Pancreas (tissue), 10 donors: ENCODE measurements around the gene SLC41A3. TPM values are rescaled to one million over a fixed set of nuclear protein-coding genes. Genes with fewer than 3 reads are reported as not detected.
A peak's percentile ranks its signal among the peaks of the same experiment; 100 is the strongest.

ENCODE experiments used
- ATAC-seq, 4 donors: fragments of 200-7000 bp; cut with Tn5 transposase; one replicate each; pipeline versions ENCODE4 v1.8.0 to v1.9.1; 2020; ENCODE audit warnings: mild to moderate bottlenecking in 4 of 4, moderate library complexity in 4 of 4
- DNase-seq, 6 donors: peaks; one replicate each; pipeline ENCODE4 v3.0.0-alpha.2; 2020
- FAIRE-seq: peaks from 2 replicates; lab custom pipeline; 2012; peaks lifted over from hg19 to GRCh38; lab: Jason Lieb, UNC
- H3K27ac ChIP-seq, 4 donors: fragments of 200-600 bp; sonication (generic); 1 replicate in 3 of 4; 2 replicates in 1 of 4; pipeline versions ENCODE4 v1.5.0 to v1.8.0; 2020
- H3K27me3 ChIP-seq, 4 donors: fragments of 200-600 bp; one replicate each; pipeline ENCODE4 v1.8.0; 2021
- H3K36me3 ChIP-seq, 3 donors: fragments of 200-600 bp; sonication (generic) in 1 of 3; one replicate each; pipeline versions ENCODE4 v1.5.0 to v1.8.0; 2020 to 2021
- H3K4me1 ChIP-seq, 3 donors: fragments of 200-600 bp; one replicate each; pipeline ENCODE4 v1.8.0; 2021
- H3K4me3 ChIP-seq, 4 donors: fragments of 200-600 bp; sonication (generic) in 2 of 4; one replicate each; pipeline versions ENCODE4 v1.5.0 to v1.8.0; 2020 to 2021
- H3K9me3 ChIP-seq, 4 donors: fragments of 200-600 bp; one replicate each; pipeline ENCODE4 v1.8.0; 2021
- WGBS, 2 donors: extraction: QIAGEN DNeasy Blood & Tissue Kit; methylation state at CpG; one replicate each; pipeline ENCODE4 v1.1.7; 2013; 5-methylcytosine and 5-hydroxymethylcytosine counted together
- intact Hi-C, 3 donors: fragments of 100-400 bp; cut with DNase I; formaldehyde crosslinking; loops; one replicate each; pipeline versions ENCODE4 v1.11.1 to v1.14.2; 2022
- polyA plus RNA-seq, 2 donors: library from polyadenylated mRNA; stranded (reverse); fragments of 200-250 nt; gene quantifications; one replicate each; pipeline ENCODE4 v1.2.3, GENCODE V29; 2013
- total RNA-seq, 6 donors: library from RNA; stranded (reverse); fragmentation: NEBNext Ultra II Directional in 4 of 6; extraction: Animal tissue kit (Norgen Biotek cat#: 25700) in 4 of 6; gene quantifications; one replicate each; pipeline versions ENCODE4 v1.2.1 to v1.2.4, GENCODE V29; 2021 to 2023
- TF ChIP-seq, protein P1 (sequence below), 4 donors: fragments of 200-600 bp; sonication (generic) in 3 of 4; IDR thresholded peaks; one replicate each; pipeline versions ENCODE4 v1.5.0 to v1.8.0; 2021; ENCODE audit warnings: antibody characterized with exemption in 4 of 4
- donor health status: healthy with polysubstance abuse.
- donor health status: DM: no; HTN: no; CAD: no; lungs with moderate emphysema.
- donor health status: DM: no; HTN: no; CAD: no.
- donor health status: control.
- donor health status: control.
- donor health status: Bipolar disorder and iron deficiency.
- donor health status: DM: yes; HTN: yes; CAD: no.
- donor health status: DM: no; HTN: no; CAD: no.
- donor health status: DM: no; HTN: no; CAD: no.
- donor health status: DM: yes; HTN: yes; CAD: no.

SLC41A3 gene
- total and polyA plus RNA-seq, 8 donors = 19.4 to 38.1 (median 31.1) TPM

GRCh38 chr3:126119976-126120375, 36.1 kb upstream of the SLC41A3 start:
- Histone ChIP-seq H3K9me3 (no peaks in the 10 kb centered on the region), H3K36me3 (no peaks in the 10 kb centered on the region), H3K4me3 (no peak overlapping the region), H3K27ac (no peak overlapping the region), H3K4me1 (no peaks in the 10 kb centered on the region), H3K27me3 (no peaks in the 10 kb centered on the region)
- no peak for FAIRE-seq
- TF ChIP-seq, protein P1, sequence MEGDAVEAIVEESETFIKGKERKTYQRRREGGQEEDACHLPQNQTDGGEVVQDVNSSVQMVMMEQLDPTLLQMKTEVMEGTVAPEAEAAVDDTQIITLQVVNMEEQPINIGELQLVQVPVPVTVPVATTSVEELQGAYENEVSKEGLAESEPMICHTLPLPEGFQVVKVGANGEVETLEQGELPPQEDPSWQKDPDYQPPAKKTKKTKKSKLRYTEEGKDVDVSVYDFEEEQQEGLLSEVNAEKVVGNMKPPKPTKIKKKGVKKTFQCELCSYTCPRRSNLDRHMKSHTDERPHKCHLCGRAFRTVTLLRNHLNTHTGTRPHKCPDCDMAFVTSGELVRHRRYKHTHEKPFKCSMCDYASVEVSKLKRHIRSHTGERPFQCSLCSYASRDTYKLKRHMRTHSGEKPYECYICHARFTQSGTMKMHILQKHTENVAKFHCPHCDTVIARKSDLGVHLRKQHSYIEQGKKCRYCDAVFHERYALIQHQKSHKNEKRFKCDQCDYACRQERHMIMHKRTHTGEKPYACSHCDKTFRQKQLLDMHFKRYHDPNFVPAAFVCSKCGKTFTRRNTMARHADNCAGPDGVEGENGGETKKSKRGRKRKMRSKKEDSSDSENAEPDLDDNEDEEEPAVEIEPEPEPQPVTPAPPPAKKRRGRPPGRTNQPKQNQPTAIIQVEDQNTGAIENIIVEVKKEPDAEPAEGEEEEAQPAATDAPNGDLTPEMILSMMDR (IDR thresholded peaks at IDR 0.05) = no peak
- intact Hi-C loops = no loop called here
- 91 to 95% methylated on average over 8 of the region's 8 CpGs for WGBS, 2 donors
- DNase-seq = no peak
- no peak for ATAC-seq

DNA sequence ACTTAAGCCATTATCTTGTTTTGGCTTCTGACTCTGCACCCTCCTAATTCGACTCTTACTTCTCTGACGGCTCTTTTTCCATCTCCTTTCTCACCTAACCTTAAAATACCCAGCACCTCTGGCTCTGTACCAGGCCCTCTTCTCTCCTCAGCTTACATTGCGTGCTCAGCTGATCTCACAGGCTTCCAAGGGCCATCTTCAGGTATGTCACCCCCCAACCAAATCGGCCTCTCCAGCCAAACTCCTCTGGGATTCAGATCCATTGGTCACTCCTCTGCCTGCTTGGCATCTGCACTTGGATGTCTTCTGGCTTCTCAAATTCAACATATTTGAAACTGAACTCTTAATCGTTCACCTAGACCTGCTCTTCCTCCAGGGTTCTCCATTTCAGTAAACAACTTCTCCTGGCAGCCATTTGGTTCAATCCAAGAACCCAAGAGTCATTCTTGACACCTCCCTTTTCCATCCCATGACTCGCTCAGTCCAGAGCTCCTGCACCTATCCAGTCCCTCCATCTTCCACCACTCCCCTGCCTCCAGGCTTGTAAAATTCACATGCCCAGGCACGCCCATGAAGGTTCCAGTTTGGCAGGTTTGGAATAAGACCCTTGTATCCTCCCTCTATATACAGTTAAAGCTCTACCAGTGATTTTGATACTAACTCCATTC, 35.2 kb upstream of the SLC41A3 start:
- no peak for FAIRE-seq
- no peaks in the 10 kb centered on the region for H3K27me3 ChIP-seq
- intact Hi-C loops = no loop called here
- no peaks in the 10 kb centered on the region for H3K36me3 ChIP-seq
- TF ChIP-seq, protein P1 (IDR thresholded peaks at IDR 0.05) = no peak
- WGBS, 2 donors = 87 to 92% methylated on average over 7 of the region's 7 CpGs
- no peak overlapping the region for H3K4me3 ChIP-seq
- no peaks in the 10 kb centered on the region for H3K4me1 ChIP-seq
- peak in 3 of 6 donors; percentile 1 to 5 (median 5) for DNase-seq
- ATAC-seq = no peak
- no peak overlapping the region for H3K27ac ChIP-seq
- no peaks in the 10 kb centered on the region for H3K9me3 ChIP-seq

- Histone ChIP-seq H3K4me1 (no peaks in the 10 kb centered on the region), H3K27me3 (no peaks in the 10 kb centered on the region), H3K36me3 (no peaks in the 10 kb centered on the region), H3K9me3 (no peaks in the 10 kb centered on the region), H3K4me3 (no peak overlapping the region), H3K27ac (no peak overlapping the region)
- 84 to 89% methylated on average over 11 of the region's 11 CpGs for WGBS, 2 donors
- TF ChIP-seq, protein P1 (IDR thresholded peaks at IDR 0.05) = no peak
- FAIRE-seq (no peak), DNase-seq (peak in 4 of 6 donors; percentile 0 to 43 (median 21)), ATAC-seq (no peak)
- intact Hi-C loops = no loop called here
These were observed 34.7 kb upstream of the SLC41A3 start for GRCh38 chr3:126118591-126118990.

- 82 to 84% methylated on average over 9 of the region's 9 CpGs for WGBS, 2 donors
- peak in 4 of 6 donors; percentile 1 to 46 (median 23) for DNase-seq
- intact Hi-C loops = no loop called here
These were observed 33.9 kb upstream of the SLC41A3 start for GRCh38 chr3:126117786-126118185.

GRCh38 chr3:126117212-126117611, 33.3 kb upstream of the SLC41A3 start:
- H3K27me3 ChIP-seq = no peaks in the 10 kb centered on the region
- no peak for FAIRE-seq
- H3K36me3 ChIP-seq = no peaks in the 10 kb centered on the region
- no peak for ATAC-seq
- H3K4me1 ChIP-seq = no peaks in the 10 kb centered on the region
- 93 to 98% methylated on average over 3 of the region's 3 CpGs for WGBS, 2 donors
- no peak overlapping the region for H3K4me3 ChIP-seq
- DNase-seq = peak in 1 of 6 donors; percentile 1
- no peak overlapping the region for H3K27ac ChIP-seq
- intact Hi-C loops = no loop called here
- no peaks in the 10 kb centered on the region for H3K9me3 ChIP-seq
- TF ChIP-seq, protein P1 (IDR thresholded peaks at IDR 0.05) = no peak

More at GRCh38 chr3:126117786-126118185, 33.9 kb upstream of the SLC41A3 start:
- Histone ChIP-seq H3K9me3 (no peaks in the 10 kb centered on the region), H3K27me3 (no peaks in the 10 kb centered on the region), H3K4me1 (no peaks in the 10 kb centered on the region), H3K36me3 (no peaks in the 10 kb centered on the region), H3K4me3 (no peak overlapping the region), H3K27ac (no peak overlapping the region)
- FAIRE-seq (no peak), ATAC-seq (no peak)
- TF ChIP-seq, protein P1 (IDR thresholded peaks at IDR 0.05) = no peak
